Kidney tubule cell (primary cell): ENCODE measurements around the gene LIPG.
A peak's percentile ranks its signal among the peaks of the same experiment; 100 is the strongest.

Experiments
- DNase-seq: peaks from one replicate; pipeline ENCODE4 v3.0.0-alpha.2; 2018; ENCODE audit warnings: low spot score

Gene LIPG

DNA sequence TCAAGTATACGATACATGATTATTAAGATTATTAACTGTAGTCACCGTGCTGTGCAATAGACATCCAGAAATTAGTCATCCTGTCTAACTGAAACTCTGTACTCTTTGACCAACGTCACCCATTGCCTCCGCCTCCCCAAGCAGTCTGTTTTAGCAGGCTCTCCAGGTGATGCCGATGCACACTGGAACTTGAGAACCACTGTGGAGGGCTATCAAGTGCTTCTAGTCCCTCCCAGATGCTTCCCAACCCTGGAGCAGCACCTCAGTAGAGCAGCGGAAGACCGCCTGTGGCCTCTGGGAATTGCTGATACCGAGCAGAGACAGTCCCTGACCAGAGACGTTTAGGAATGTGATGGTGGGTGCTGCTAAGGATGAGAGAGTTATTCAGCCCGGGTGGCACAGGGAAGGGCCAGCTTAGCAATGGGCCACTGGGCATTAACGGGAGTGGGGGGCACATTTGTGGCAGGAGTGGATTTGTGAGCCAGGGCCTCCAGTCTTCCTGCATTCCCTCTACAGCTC, 50.7 kb downstream of the LIPG start:
- peak; percentile 35 for DNase-seq

DNA sequence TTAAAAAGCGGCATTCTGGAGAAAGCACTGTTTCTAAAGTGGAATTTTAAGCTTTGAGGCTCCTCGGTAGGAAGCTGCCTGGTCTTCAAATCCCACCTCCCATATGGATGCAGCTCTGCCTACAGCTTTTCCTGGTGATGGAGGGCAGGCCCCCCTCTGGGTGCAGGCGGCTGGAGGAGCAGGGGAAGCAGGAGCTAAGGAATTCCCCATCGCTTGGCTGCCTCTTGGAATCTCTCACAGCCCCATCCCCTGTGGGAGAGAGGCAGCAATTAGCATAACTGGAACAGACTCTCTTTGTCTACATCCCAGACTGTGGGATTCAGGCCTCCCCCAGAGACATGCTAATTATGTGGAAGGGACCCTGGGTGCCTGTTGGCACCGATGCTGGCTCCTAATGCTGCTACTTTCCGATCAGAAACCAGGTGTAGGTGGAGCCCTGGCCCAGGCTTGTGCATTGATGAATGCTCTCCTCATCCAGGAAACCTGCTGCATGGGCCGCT, 51.3 kb downstream of the LIPG start:
- peak; percentile 94 for DNase-seq

DNA sequence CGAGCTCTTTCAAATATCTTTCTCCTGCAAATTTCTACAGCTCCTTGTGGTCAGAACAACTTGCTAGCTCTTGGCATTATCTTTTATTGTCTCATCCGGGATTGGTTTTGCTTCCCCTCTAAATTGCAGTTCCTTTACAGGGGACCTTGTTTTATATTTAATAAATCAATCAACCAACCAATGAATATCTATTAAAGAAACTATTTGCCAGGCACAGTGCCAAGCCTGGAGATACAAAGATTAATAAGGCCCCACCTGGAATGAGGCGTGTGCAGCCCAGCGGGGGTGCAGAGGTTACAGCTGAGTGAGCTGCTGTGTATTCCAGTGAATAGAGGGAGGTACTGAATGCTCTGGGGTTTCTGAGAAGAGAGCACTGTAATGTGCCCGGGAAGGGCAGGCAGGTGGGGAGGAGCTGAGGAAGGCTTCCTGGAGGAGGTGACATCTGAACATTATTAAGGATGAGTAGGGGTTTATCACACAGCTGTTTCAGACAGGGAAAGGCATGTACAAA, 51.8 kb downstream of the LIPG start:
- DNase-seq = no peak

DNA sequence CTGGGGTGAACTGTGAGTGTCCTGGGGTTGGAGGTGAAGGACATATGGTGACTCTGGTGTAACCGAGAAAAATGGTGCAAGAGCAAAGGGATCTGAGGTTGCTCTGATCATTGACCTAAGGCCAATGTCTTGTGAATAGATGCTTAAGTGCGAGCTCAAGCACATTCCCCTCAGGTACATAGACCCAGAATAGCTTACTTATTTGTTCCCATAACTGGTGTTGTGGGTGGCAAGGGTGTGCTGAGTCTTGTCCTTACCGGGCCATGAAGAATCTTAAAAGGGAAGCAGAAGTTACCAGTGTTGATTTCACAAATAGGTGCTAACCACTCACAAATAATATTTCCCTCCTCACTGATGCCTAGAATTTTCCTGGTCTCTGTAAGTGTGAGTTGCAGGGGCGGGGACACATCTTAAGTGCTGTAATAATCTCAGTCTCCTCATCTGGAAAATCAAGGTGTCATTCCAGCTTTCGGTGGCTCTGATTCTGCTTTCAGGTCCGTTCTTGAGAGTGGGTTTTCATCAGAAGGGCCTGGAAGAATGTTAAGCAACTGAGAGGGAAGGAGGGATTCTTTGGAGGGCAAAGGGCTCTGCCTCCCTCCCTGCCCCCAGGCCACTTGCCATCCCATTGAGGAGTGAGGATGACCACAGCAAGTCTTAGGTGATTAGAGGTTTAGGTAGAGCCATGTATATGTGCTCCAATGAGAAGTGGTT, 54.9 kb downstream of the LIPG start:
- no peak for DNase-seq

DNA sequence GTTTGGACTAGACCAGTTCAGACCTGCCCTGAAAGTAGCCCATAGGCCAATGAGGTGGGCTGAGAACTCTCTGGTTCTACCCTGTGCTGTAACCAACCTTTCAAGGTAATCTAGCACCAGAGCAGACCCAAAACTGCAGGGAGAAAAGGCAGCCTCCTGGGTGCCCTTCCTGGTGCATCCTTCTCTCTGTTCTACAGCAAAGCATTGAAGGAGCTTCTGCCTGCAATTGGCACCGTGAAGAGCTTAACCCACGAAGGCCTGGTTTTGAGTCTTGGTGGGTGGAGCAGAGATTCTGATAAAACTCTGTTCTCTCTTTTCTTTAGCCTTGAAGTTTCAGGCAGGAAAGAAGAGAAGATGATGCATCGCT, 55.5 kb downstream of the LIPG start:
- DNase-seq = no peak

DNA sequence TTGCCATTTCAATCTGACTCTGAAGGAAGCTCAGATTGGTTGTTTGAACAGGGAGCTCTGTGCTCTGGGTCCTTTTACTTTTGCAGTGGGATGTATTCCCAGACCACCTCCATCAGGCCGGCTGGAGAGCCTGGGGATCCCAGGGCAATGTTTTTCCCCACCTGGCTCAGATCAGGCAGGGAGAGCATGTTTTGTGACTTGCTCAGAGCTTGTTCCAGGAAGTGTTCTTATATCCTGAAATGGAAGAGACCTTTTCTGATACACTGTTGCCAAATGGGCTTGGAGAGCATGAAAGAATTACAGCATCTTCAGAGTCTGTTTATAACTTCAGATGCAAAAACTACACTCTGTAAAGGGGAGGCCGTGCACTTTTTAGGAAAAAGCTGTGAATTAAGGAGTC, 56.0 kb downstream of the LIPG start:
- DNase-seq = no peak

DNA sequence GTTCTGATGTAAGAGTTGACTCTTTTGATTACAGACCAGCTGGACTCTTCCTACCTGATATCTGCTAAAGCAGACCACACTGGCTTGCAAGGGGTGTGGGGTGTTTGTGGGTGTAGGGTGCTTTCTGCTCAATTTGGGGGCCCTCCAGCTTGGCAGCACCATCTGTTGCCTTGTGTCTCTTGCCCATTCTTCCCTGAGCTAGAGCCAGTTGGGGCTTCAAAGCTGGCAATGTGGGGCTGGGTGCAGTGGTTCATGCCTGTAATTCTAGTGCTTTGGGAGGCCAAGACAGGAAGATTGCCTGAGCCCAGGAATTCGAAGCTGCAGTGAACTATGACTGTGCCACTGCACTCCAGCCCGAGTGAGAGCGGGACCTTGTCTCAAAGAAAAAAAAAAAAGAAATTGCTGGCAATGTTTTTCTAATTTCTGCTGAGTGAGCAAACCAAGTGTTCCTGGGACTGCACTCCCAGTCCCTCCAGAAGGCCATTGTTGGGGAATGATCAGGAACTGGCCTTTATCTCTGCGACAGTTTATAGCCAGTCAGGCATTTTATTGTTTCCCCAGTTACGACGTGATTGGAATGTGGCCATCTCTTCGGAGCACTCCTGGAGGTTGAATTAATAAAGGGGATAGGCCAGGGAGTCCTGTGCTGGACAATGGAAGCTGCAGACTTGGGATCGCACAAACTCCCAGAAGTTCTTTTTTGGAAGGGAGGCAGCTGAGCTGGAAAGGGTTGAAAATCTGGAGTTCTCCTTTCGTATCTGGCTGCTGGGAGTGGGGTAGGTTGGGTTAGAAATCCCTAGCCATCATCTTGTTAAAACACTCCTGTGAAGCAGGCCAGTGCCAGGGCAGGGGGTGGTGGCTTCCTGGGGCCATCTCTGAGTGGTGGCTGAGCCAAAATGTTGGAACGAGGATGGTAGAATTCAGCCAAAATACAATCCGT, 57.2 kb downstream of the LIPG start:
- DNase-seq = peak; percentile 54

DNA sequence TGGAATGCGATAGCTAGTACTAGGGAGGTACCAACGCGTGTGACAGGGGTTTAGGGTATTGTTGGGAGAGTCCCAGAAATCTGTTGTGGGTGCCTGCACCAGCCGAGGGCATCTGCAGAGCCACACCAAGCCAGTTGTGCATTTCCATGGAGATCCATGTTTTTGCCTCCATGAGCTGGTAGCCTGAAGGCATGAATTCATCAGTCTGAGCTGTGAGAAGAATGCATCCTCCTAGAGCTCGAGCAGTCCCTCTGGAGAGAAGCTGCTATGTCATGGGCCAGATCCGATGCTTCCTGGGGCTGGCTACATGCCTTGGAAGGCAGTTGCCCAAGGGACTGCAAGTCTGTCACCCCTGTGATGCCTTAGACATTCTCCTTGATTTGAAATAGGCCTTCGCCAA, 57.9 kb downstream of the LIPG start:
- DNase-seq = no peak

DNA sequence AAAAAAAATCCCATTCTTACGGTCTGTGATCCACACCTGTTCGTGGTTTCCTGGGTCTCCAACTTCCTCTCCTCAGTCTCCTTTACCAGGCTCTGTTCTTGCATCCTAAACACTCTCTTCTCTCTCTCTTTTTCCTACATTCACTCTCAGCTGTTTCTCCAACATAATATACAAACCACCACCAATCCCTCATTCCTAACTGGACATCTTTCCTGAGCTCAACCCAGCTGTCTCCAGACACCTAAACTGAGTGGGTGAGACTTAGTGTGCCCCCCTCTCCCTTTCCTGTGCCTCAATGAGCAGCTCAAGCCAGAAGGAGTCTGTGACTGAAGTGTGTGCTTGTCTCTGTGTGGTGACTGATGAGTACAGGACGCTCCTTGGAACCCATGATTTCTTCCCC, 59.4 kb downstream of the LIPG start:
- DNase-seq = no peak

DNA sequence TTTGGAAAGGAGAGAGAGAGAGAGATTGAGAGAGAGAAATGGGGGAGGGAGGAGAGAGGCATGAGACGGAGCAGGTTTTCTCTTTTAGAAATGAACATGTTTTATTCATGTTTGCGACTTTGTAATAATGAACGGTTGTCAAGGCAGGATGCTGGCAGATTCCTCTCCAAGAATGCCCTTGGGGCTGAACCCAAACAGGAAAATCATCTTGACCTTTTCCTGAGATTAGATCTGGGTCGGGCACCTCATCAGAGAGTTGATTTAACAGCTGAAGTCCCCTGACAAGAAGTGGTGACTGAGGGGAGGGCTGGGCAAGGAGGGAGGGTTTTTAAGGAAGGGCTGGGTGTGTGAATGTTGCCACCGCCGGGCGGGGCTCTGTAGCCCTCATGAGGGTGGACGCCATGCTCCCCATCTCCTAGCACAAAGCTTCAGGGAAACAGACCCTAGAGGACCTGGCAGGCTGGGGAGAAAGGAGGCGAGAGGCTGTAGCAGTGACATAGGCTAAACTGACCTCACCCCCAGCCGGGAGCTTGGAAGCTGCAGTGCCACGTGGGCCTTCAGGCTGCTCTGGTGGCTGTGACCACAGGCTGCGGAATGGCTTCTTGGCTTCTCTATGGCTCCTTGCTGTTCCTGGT, 60.0 kb downstream of the LIPG start:
- no peak for DNase-seq

DNA sequence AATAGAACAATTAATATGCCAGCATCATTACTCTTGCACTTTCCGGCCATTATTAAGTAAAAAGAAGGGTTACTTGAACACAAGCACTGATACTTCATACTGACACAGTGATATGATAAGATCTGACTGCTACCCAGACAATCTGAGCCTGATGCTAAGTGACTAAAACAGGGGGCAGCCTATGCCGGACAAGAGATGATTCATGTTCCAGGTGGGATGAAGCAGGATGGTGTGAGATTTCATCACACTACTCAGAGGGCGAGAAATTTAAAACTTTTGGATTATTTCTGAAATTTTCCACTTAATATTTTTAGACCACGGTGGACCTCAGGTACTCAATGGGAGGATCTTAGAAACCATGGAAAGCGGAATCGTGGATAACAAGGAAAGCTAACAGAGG, 61.7 kb downstream of the LIPG start:
- DNase-seq = no peak

DNA sequence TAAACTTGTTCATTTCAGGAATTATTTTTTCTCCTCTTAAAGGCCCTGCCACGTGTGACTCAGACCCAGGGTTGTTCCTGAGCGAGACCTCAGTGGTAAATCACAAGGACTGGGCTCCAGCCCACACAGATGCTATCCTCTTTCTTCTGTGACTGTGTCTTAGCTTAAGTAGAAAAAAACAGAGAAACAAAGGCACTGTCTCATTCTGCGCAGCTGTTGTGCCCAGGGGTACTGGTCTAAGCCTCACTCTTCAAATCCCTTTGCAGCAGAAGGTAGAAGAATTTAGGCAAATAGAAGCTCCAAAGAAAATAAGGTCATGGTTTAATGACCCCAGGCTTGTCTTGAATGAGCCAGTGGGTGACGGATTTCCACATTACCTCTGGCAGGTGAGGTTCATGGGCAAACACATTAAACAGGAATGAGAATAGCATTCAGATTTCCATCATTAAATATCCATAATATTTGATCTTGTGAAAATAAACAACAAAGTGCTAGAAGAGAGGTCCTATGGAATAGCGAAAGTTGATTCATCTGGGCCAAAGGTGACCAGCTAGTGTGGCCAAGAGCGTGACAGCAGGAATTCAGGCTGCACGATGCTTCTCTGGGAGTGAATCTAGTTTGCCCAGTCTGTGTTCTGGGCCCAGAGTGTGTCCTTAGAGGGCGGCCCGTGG, 63.3 kb downstream of the LIPG start:
- DNase-seq = peak; percentile 45

DNA sequence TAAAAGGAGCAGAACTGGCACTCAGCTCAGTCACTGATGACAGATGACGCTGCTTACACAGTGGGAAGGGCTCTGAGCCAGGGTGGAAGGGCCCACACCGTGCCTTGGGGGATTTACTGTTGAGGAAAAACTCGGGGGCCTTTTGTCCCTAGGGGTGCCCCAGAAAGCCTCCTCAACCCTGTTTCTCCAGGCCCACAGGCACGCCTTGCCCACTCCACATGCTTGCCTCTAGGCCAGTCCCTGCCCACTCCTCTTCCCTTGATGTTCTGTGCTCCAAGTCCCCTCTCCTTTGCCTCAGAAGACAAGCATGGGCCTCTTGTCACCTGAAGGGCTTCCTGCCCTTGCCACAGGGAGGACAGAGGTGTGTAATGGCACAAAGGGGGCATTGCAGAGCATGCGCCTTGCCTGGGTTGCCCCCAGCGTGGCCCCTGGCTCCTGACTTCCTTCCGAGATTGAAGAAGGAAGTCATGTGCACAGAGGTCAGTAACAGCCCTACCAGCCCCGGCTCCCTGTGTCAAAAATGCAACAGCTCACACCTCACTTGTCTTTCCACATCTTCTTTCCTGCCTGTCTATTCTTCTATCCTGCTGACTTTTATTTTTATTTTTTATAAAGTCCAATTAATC, 65.1 kb downstream of the LIPG start:
- DNase-seq = no peak

DNA sequence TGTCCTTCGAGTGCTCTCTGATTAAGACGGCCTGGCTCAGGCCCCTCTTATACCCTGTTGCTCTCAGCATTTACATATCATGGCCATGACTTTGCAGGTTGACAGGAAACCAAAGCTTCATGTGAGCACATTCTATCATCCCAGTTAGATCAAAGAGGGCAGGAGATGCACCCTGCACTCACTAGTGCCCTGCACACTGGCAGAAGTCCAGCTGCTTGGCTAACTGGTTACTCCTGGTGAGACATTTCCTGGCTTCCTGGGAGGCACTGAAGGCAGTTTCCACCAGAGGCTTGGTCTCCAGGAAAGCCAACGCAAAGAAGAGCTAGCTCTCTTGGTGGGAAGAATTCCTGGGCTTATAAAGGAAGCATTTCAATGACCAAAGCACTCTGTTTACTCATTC, 66.3 kb downstream of the LIPG start:
- DNase-seq = peak; percentile 85

DNA sequence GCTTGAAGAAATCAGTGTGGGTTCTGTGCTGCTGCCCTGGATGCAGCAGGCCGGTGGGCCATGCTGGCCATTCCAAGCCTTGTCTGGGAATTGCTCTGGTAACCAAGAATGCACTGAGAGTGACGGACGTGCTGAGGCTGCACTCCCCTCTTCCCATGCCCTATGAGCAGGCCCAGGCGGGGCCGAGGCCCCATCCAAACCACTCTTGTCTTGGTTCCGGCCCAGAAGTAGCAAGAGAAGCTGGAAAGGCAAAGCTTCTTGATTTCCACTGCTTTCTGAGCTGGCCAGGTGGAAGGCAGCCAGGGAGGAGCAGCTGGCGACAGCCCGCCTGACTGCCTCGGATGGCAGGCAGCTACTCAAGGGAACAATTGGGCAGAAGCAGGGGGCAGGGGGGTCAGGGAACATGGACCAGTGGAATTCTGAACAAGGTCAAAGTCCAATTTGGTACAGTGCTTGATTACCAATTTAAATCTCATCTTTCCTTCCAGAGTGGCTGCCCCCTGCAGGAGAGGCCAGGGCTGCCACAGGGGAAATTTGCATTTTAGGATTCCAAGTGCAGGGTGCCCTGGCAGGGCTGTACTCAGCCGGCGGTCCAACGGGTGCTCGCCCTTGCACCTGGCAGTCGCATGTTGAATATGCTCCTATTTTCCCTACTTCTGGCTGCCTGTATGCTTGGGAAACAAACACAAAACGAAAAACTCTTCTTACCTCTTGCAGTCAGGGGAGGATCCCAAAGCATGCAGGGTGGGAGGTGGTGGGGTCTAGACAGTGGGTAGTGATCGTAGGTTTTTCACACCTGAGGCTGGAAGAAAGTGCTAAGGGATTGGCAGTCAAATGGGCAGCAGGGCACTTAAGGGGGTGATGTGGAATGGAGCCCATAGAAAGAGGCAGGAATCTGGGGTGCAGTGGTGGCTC, 67.3 kb downstream of the LIPG start:
- peak; percentile 39 for DNase-seq

DNA sequence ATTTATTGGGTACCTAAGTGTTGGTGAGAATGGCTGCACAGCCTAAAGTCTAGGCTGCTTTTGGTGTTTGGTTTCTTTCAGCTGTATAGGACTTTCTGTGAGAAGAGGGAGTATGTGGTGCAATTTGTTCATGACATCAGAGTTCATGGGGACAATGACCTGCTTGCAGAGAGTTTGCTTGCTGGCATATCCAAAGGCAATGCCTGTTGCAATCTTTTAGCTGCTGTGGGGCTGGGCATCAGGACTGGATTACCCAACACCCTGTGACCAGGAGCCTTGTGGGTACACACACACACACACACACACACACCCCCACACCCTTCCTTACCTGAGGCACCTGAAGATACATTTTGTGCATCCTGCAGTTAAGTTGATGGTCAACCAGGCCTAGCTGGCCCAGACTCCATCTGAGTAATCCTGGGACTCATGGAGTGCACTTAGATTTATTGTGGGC, 68.4 kb downstream of the LIPG start:
- no peak for DNase-seq

DNA sequence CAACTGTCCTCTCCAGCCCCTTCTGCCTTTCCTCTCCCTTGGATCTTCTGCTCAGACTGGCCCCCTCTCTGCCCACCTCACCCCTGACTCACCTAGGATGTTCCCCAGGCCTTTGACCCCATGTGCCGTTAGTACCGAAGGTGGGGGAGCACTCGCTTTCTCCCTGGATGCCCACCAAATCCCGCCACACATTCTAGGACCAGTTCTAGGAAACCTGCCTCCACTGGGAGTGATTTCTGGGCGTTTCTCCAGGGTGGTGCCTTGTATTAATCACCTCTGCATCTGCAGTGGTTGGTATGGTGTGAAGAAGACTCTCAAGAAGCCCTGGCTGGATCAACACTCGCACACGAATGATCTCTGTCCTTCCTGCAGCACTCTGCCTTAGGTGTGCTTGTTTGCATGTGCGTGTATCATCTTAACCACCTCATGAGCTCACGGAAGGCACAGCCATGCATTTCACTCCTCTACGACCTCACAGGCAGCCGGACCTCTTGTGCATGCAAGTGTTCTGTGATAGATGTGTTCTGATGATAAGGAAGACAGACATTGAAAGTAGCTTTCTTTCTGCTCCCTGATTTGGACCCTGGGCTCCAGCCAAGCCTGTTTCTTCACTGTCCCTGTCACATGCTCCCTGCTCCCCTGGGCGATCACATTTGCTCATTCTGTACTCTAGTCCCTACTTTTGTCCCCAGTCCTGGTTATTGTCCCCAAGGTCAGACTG, 69.4 kb downstream of the LIPG start:
- no peak for DNase-seq

DNA sequence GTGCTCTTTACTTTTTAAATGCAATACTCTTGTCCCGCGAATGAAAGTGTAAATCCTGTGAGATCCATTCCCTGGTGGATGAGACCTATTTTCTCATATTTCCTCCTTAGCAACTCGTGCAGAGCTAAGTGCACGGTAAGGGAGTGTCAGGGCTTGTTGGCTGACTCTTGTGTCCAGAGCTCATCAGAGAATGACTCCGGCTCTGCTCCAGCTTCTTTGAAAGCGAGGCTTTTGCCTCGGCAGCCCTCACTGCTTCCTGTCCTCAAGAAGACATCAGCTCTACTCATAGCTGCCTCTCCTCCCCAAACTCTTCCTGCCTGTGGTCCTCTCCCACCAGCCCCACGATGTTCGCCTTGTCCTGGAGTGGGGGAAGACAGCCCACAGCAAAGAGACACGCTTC, 70.7 kb downstream of the LIPG start:
- no peak for DNase-seq

DNA sequence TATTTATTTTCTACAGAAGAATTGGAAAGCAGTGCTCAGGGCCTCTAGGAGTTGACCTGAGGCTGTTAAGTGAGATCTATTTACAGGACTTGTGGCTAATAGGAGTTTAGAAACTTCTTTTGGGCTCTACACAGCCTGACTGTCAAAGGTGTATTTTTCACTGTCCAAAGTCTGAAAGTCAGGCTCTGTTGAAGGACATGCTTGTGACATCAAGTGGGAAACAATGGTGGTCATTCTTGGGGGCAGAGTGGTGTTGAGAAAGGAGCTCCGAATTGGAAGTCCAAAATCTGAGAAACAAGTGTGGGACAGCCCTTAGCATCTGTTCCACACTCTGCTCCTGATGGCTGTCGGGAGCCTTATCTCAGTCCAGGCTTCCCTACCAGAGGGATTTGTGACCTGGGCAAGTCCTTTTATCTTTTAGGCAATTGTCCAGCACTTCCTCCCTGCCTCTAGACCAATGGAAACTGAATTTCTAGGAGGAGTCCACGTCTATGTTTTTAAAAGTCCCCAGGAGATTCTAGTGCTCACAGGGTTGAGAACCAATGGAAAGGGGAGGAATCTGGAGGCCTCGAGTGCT, 76.4 kb downstream of the LIPG start:
- DNase-seq = no peak
